Skeletal muscle cell (primary cell): Measurements from ENCODE around the gene FAM83C.

Source experiments
- DNase-seq: peaks from one replicate; pipeline ENCODE4 v3.0.0-alpha.2; 2010; ENCODE audit warnings: low read depth
- H3K4me3 ChIP-seq: 2 replicates; pipeline ENCODE4 v1.5.1; 2011; ENCODE audit warnings: low read depth, mild to moderate bottlenecking, control low read depth, low read length, moderate library complexity

Gene FAM83C

GRCh38 chr20:35301426-35301825 lies 9.2 kb upstream of the FAM83C start:
- no peak overlapping the region for H3K4me3 ChIP-seq
- no peak for DNase-seq

GRCh38 chr20:35300469-35301262 lies 8.4 kb upstream of the FAM83C start:
- H3K4me3 ChIP-seq = no peak overlapping the region
- no peak for DNase-seq

GRCh38 chr20:35299780-35300179 lies 7.6 kb upstream of the FAM83C start:
- DNase-seq = no peak
- H3K4me3 ChIP-seq = no peak overlapping the region

GRCh38 chr20:35298264-35298663 lies 6.0 kb upstream of the FAM83C start:
- DNase-seq = no peak

GRCh38 chr20:35297740-35298139 lies 5.5 kb upstream of the FAM83C start:
- H3K4me3 ChIP-seq = no peak overlapping the region
- no peak for DNase-seq

More at GRCh38 chr20:35298264-35298663, 6.0 kb upstream of the FAM83C start:
- no peak overlapping the region for H3K4me3 ChIP-seq

GRCh38 chr20:35297155-35297554 lies 4.9 kb upstream of the FAM83C start:
- DNase-seq = no peak
- H3K4me3 ChIP-seq = no peak overlapping the region

GRCh38 chr20:35296101-35296554 lies 3.9 kb upstream of the FAM83C start:
- no peak for DNase-seq
- no peak overlapping the region for H3K4me3 ChIP-seq

- DNase-seq = no peak
- no peak overlapping the region for H3K4me3 ChIP-seq
Observed at GRCh38 chr20:35295674-35296073, 3.4 kb upstream of the FAM83C start.

GRCh38 chr20:35295058-35295457 lies 2.8 kb upstream of the FAM83C start:
- no peak overlapping the region for H3K4me3 ChIP-seq
- no peak for DNase-seq

- DNase-seq = no peak
- no peak overlapping the region for H3K4me3 ChIP-seq
Observed at GRCh38 chr20:35294293-35294685, 2.1 kb upstream of the FAM83C start.

GRCh38 chr20:35293303-35294292 lies 1.4 kb upstream of the FAM83C start:
- DNase-seq = no peak
- H3K4me3 ChIP-seq = no peak overlapping the region

- no peak for DNase-seq
- no peak overlapping the region for H3K4me3 ChIP-seq
Observed at GRCh38 chr20:35292504-35293285, 470 bp upstream of the FAM83C start.

GRCh38 chr20:35290887-35291417 lies 1.3 kb downstream of the FAM83C start:
- DNase-seq = no peak
- H3K4me3 ChIP-seq = no peak overlapping the region

- no peak overlapping the region for H3K4me3 ChIP-seq
- DNase-seq = no peak
Observed at GRCh38 chr20:35290186-35290886, 1.9 kb downstream of the FAM83C start.

GRCh38 chr20:35288325-35289060 lies 3.7 kb downstream of the FAM83C start:
- no peak overlapping the region for H3K4me3 ChIP-seq
- no peak for DNase-seq

- no peak for DNase-seq
- no peak overlapping the region for H3K4me3 ChIP-seq
Observed at GRCh38 chr20:35287509-35288324, 4.5 kb downstream of the FAM83C start.

- DNase-seq = no peak
- H3K4me3 ChIP-seq = no peak overlapping the region
Observed at GRCh38 chr20:35286899-35287508, 5.2 kb downstream of the FAM83C start.
